Breast epithelium (tissue), 3 donors: Measurements from ENCODE around the gene SOX11.

Experiments
- CTCF ChIP-seq, 3 donors: fragments of 450-650 bp; IDR thresholded peaks; one replicate each; pipeline ENCODE4 v1.5.1; 2016 to 2017; ENCODE audit warnings: antibody characterized with exemption in 3 of 3, mild to moderate bottlenecking in 3 of 3, moderate library complexity in 3 of 3
- POLR2A ChIP-seq: fragments of 450-650 bp; IDR thresholded peaks from one replicate; pipeline ENCODE4 v1.6.1; 2016; ENCODE audit warnings: antibody characterized with exemption, mild to moderate bottlenecking, moderate library complexity
- POLR2AphosphoS5 ChIP-seq, 3 donors: sonication (generic); formaldehyde crosslinking; IDR thresholded peaks; one replicate each; pipeline ENCODE4 v1.6.1; 2017; ENCODE audit warnings: antibody characterized with exemption in 3 of 3

GRCh38 chr2:5696404-5696944, 4.3 kb downstream of the SOX11 start:
- no peak for TF ChIP-seq CTCF (IDR thresholded peaks at IDR 0.05)
- no peak for TF ChIP-seq POLR2AphosphoS5 (IDR thresholded peaks at IDR 0.05)
- no peak for TF ChIP-seq POLR2A
